Measurements from ENCODE around the gene NARS2.
A peak's percentile ranks its signal among the peaks of the same experiment; 100 is the strongest.

NARS2 gene

GRCh38 chr11:78424334-78425270, 150.1 kb downstream of the NARS2 start:
- H3K27ac ChIP-seq: peak overlapping the region in 16 of 21 experiments; percentile 2 to 70 (median 31)
- H3K4me3 ChIP-seq: no peak overlapping the region

- no peak overlapping the region for H3K27ac ChIP-seq
- H3K4me3 ChIP-seq: no peak overlapping the region
Observed at GRCh38 chr11:78423241-78423640, 151.4 kb downstream of the NARS2 start.

GRCh38 chr11:78420796-78421209, 153.9 kb downstream of the NARS2 start:
- Histone ChIP-seq H3K27ac (peak overlapping the region in 4 of 21 experiments; percentile 0 to 66 (median 39)), H3K4me3 (no peak overlapping the region)

- Histone ChIP-seq H3K4me3 (no peak overlapping the region), H3K27ac (peak overlapping the region in 10 of 21 experiments; percentile 0 to 92 (median 50))
Observed at GRCh38 chr11:78420255-78420764, 154.4 kb downstream of the NARS2 start.

GRCh38 chr11:78419327-78419726, 155.3 kb downstream of the NARS2 start:
- Histone ChIP-seq H3K27ac (peak overlapping the region in 8 of 21 experiments; percentile 0 to 92 (median 64)), H3K4me3 (no peak overlapping the region)

GRCh38 chr11:78418584-78419211, 156.0 kb downstream of the NARS2 start:
- peak overlapping the region in 17 of 21 experiments; percentile 77 to 95 (median 87) for H3K27ac ChIP-seq
- H3K4me3 ChIP-seq: peak overlapping the region; percentile 54 to 85 (median 73)

GRCh38 chr11:78417888-78418583, 156.6 kb downstream of the NARS2 start:
- Histone ChIP-seq H3K4me3 (peak overlapping the region; percentile 54 to 85 (median 73)), H3K27ac (peak overlapping the region; percentile 40 to 95 (median 87))

GRCh38 chr11:78417175-78417887, 157.3 kb downstream of the NARS2 start, which contains the start of gene GAB2:
Gene GAB2 (minus strand): TSS chr11:78417820. CDS start chr11:78417720, 100 bp downstream.
- peak within 1 kb of the TSS; percentile 81 to 98 (median 91) for H3K27ac ChIP-seq
- peak within 1 kb of the TSS; percentile 54 to 85 (median 73) for H3K4me3 ChIP-seq

GRCh38 chr11:78416285-78417174, 158.1 kb downstream of the NARS2 start:
- H3K27ac ChIP-seq: peak overlapping the region; percentile 65 to 98 (median 91)
- peak overlapping the region; percentile 54 to 85 (median 73) for H3K4me3 ChIP-seq

- Histone ChIP-seq H3K27ac (peak overlapping the region in 1 of 21 experiments; percentile 95), H3K4me3 (no peak overlapping the region)
Observed at GRCh38 chr11:78415338-78415737, 159.3 kb downstream of the NARS2 start.

GRCh38 chr11:78414321-78415051, 160.2 kb downstream of the NARS2 start:
- no peak overlapping the region for H3K27ac ChIP-seq
- H3K4me3 ChIP-seq: no peak overlapping the region

- H3K4me3 ChIP-seq: no peak overlapping the region
- H3K27ac ChIP-seq: no peak overlapping the region
Observed at GRCh38 chr11:78408619-78409018, 166.0 kb downstream of the NARS2 start.

- Histone ChIP-seq H3K27ac (no peak overlapping the region), H3K4me3 (no peak overlapping the region)
Observed at GRCh38 chr11:78406568-78407196, 168.0 kb downstream of the NARS2 start.

GRCh38 chr11:78405805-78406204, 168.9 kb downstream of the NARS2 start:
- Histone ChIP-seq H3K27ac (no peak overlapping the region), H3K4me3 (no peak overlapping the region)

- Histone ChIP-seq H3K4me3 (no peak overlapping the region), H3K27ac (no peak overlapping the region)
Observed at GRCh38 chr11:78403781-78404180, 170.9 kb downstream of the NARS2 start.

- Histone ChIP-seq H3K27ac (no peak overlapping the region), H3K4me3 (no peak overlapping the region)
Observed at GRCh38 chr11:78402847-78403246, 171.8 kb downstream of the NARS2 start.

GRCh38 chr11:78400702-78401101, 174.0 kb downstream of the NARS2 start:
- H3K27ac ChIP-seq: no peak overlapping the region
- no peak overlapping the region for H3K4me3 ChIP-seq
